ENCODE results near the gene TNK1.

The TNK1 gene

DNA sequence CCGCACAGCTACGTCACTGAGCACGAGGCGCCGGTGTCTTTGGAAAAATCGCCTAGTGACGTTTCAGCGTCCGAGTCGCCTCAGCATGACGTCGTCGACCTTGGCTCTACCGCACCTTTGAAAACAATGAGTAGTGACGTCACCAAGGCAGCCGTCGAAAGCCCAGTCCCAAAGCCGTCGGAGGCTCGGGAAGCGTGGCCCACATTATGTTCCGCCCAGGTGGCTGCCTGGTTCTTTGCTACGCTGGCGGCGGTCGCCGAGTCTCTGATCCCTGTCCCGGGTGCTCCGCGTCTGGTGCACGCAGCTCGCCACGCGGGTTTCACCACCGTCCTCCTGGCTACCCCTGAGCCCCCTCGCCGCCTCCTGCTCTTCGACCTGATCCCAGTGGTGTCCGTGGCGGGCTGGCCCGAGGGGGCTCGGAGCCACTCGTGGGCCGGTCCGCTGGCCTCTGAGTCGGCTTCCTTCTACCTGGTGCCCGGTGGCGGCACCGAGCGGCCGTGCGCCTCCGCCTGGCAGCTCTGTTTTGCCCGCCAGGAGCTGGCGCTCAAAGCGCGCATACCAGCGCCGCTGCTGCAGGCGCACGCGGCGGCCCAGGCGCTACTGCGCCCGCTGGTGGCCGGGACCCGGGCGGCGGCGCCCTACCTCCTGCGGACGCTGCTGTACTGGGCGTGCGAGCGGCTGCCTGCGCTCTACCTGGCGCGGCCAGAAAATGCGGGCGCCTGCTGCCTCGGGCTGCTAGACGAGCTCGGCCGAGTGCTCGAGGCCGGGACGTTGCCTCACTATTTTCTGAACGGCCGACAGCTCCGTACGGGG is 55.9 kb downstream of the TNK1 start (continued):
- peak; percentile 45; the same call in 1 of the 2 replicates for TF ChIP-seq KLF10 (tag by site-specific recombination; IDR thresholded peaks at IDR 0.05)
- TF ChIP-seq ZNF366 (tag by site-specific recombination; conservative IDR thresholded peaks at IDR 0.05), result no peak
- TF ChIP-seq ZNF2 (tag by site-specific recombination; IDR thresholded peaks at IDR 0.05), result peak; percentile 23; the same call in 1 of the 2 replicates
- TF ChIP-seq ZEB2 (tag by site-specific recombination; IDR thresholded peaks at IDR 0.05), result 0 out of 2 replicates have a peak, but pooled peaks have one; percentile 17
- 0 out of 2 replicates have a peak, but pooled peaks have one; percentile 11 for TF ChIP-seq GFI1B (tag by site-specific recombination; IDR thresholded peaks at IDR 0.05)
- TF ChIP-seq, protein P1, sequence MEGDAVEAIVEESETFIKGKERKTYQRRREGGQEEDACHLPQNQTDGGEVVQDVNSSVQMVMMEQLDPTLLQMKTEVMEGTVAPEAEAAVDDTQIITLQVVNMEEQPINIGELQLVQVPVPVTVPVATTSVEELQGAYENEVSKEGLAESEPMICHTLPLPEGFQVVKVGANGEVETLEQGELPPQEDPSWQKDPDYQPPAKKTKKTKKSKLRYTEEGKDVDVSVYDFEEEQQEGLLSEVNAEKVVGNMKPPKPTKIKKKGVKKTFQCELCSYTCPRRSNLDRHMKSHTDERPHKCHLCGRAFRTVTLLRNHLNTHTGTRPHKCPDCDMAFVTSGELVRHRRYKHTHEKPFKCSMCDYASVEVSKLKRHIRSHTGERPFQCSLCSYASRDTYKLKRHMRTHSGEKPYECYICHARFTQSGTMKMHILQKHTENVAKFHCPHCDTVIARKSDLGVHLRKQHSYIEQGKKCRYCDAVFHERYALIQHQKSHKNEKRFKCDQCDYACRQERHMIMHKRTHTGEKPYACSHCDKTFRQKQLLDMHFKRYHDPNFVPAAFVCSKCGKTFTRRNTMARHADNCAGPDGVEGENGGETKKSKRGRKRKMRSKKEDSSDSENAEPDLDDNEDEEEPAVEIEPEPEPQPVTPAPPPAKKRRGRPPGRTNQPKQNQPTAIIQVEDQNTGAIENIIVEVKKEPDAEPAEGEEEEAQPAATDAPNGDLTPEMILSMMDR (tag by site-specific recombination; IDR thresholded peaks at IDR 0.05), result peak; percentile 81
- no peak for TF ChIP-seq ZNF76 (tag by site-specific recombination; IDR thresholded peaks at IDR 0.05; ENCODE audit: borderline replicate concordance, low read depth)
- TF ChIP-seq ZNF114 (tag by site-specific recombination; IDR thresholded peaks at IDR 0.05), result no peak
- TF ChIP-seq ZNF561 (tag by site-specific recombination; IDR thresholded peaks at IDR 0.05; ENCODE audit: borderline replicate concordance), result peak; percentile 91
- TF ChIP-seq, protein P2, sequence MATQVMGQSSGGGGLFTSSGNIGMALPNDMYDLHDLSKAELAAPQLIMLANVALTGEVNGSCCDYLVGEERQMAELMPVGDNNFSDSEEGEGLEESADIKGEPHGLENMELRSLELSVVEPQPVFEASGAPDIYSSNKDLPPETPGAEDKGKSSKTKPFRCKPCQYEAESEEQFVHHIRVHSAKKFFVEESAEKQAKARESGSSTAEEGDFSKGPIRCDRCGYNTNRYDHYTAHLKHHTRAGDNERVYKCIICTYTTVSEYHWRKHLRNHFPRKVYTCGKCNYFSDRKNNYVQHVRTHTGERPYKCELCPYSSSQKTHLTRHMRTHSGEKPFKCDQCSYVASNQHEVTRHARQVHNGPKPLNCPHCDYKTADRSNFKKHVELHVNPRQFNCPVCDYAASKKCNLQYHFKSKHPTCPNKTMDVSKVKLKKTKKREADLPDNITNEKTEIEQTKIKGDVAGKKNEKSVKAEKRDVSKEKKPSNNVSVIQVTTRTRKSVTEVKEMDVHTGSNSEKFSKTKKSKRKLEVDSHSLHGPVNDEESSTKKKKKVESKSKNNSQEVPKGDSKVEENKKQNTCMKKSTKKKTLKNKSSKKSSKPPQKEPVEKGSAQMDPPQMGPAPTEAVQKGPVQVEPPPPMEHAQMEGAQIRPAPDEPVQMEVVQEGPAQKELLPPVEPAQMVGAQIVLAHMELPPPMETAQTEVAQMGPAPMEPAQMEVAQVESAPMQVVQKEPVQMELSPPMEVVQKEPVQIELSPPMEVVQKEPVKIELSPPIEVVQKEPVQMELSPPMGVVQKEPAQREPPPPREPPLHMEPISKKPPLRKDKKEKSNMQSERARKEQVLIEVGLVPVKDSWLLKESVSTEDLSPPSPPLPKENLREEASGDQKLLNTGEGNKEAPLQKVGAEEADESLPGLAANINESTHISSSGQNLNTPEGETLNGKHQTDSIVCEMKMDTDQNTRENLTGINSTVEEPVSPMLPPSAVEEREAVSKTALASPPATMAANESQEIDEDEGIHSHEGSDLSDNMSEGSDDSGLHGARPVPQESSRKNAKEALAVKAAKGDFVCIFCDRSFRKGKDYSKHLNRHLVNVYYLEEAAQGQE (tag by site-specific recombination; IDR thresholded peaks at IDR 0.05), result no peak
- peak; percentile 38; the same call in 1 of the 2 replicates for TF ChIP-seq GLIS1 (tag by site-specific recombination; IDR thresholded peaks at IDR 0.05)
- TF ChIP-seq, protein P3, sequence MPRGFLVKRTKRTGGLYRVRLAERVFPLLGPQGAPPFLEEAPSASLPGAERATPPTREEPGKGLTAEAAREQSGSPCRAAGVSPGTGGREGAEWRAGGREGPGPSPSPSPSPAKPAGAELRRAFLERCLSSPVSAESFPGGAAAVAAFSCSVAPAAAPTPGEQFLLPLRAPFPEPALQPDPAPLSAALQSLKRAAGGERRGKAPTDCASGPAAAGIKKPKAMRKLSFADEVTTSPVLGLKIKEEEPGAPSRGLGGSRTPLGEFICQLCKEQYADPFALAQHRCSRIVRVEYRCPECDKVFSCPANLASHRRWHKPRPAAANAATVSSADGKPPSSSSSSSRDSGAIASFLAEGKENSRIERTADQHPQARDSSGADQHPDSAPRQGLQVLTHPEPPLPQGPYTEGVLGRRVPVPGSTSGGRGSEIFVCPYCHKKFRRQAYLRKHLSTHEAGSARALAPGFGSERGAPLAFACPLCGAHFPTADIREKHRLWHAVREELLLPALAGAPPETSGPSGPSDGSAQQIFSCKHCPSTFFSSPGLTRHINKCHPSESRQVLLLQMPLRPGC (tag by site-specific recombination; IDR thresholded peaks at IDR 0.05), result 0 out of 2 replicates have a peak, but pooled peaks have one; percentile 27
- TF ChIP-seq, protein P4, sequence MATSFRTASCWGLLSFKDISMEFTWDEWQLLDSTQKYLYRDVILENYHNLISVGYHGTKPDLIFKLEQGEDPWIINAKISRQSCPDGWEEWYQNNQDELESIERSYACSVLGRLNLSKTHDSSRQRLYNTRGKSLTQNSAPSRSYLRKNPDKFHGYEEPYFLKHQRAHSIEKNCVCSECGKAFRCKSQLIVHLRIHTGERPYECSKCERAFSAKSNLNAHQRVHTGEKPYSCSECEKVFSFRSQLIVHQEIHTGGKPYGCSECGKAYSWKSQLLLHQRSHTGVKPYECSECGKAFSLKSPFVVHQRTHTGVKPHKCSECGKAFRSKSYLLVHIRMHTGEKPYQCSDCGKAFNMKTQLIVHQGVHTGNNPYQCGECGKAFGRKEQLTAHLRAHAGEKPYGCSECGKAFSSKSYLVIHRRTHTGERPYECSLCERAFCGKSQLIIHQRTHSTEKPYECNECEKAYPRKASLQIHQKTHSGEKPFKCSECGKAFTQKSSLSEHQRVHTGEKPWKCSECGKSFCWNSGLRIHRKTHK (tag by site-specific recombination; IDR thresholded peaks at IDR 0.05), result no peak
- TF ChIP-seq KLF8 (tag by site-specific recombination; IDR thresholded peaks at IDR 0.05), result peak; percentile 46; the same call in 1 of the 2 replicates
- TF ChIP-seq, protein P5, sequence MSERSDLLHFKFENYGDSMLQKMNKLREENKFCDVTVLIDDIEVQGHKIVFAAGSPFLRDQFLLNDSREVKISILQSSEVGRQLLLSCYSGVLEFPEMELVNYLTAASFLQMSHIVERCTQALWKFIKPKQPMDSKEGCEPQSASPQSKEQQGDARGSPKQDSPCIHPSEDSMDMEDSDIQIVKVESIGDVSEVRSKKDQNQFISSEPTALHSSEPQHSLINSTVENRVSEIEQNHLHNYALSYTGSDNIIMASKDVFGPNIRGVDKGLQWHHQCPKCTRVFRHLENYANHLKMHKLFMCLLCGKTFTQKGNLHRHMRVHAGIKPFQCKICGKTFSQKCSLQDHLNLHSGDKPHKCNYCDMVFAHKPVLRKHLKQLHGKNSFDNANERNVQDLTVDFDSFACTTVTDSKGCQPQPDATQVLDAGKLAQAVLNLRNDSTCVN (tag by site-specific recombination; optimal IDR thresholded peaks at IDR 0.05), result peak; percentile 56
- TF ChIP-seq, protein P6, sequence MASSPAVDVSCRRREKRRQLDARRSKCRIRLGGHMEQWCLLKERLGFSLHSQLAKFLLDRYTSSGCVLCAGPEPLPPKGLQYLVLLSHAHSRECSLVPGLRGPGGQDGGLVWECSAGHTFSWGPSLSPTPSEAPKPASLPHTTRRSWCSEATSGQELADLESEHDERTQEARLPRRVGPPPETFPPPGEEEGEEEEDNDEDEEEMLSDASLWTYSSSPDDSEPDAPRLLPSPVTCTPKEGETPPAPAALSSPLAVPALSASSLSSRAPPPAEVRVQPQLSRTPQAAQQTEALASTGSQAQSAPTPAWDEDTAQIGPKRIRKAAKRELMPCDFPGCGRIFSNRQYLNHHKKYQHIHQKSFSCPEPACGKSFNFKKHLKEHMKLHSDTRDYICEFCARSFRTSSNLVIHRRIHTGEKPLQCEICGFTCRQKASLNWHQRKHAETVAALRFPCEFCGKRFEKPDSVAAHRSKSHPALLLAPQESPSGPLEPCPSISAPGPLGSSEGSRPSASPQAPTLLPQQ (tag by site-specific recombination; IDR thresholded peaks at IDR 0.05), result 0 out of 2 replicates have a peak, but pooled peaks have one; percentile 18
- TF ChIP-seq, protein P7, sequence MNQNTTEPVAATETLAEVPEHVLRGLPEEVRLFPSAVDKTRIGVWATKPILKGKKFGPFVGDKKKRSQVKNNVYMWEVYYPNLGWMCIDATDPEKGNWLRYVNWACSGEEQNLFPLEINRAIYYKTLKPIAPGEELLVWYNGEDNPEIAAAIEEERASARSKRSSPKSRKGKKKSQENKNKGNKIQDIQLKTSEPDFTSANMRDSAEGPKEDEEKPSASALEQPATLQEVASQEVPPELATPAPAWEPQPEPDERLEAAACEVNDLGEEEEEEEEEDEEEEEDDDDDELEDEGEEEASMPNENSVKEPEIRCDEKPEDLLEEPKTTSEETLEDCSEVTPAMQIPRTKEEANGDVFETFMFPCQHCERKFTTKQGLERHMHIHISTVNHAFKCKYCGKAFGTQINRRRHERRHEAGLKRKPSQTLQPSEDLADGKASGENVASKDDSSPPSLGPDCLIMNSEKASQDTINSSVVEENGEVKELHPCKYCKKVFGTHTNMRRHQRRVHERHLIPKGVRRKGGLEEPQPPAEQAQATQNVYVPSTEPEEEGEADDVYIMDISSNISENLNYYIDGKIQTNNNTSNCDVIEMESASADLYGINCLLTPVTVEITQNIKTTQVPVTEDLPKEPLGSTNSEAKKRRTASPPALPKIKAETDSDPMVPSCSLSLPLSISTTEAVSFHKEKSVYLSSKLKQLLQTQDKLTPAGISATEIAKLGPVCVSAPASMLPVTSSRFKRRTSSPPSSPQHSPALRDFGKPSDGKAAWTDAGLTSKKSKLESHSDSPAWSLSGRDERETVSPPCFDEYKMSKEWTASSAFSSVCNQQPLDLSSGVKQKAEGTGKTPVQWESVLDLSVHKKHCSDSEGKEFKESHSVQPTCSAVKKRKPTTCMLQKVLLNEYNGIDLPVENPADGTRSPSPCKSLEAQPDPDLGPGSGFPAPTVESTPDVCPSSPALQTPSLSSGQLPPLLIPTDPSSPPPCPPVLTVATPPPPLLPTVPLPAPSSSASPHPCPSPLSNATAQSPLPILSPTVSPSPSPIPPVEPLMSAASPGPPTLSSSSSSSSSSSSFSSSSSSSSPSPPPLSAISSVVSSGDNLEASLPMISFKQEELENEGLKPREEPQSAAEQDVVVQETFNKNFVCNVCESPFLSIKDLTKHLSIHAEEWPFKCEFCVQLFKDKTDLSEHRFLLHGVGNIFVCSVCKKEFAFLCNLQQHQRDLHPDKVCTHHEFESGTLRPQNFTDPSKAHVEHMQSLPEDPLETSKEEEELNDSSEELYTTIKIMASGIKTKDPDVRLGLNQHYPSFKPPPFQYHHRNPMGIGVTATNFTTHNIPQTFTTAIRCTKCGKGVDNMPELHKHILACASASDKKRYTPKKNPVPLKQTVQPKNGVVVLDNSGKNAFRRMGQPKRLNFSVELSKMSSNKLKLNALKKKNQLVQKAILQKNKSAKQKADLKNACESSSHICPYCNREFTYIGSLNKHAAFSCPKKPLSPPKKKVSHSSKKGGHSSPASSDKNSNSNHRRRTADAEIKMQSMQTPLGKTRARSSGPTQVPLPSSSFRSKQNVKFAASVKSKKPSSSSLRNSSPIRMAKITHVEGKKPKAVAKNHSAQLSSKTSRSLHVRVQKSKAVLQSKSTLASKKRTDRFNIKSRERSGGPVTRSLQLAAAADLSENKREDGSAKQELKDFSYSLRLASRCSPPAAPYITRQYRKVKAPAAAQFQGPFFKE (tag by site-specific recombination; IDR thresholded peaks at IDR 0.05; ENCODE audit: borderline replicate concordance), result no peak
- peak; percentile 71 for TF ChIP-seq ZNF335 (tag by site-specific recombination; conservative IDR thresholded peaks at IDR 0.05)

Measured in HEK293 (cell line).